Mesendoderm (in vitro differentiated cells): Measurements from ENCODE around the gene DMC1.

Experiments
- DNase-seq: peaks from one replicate; pipeline ENCODE4 v3.0.0; 2013
- H2AK5ac ChIP-seq: 2 replicates; pipeline ENCODE4 v1.6.1; 2013; ENCODE audit warnings: low read length, inconsistent platforms
- H2BK120ac ChIP-seq: 2 replicates; pipeline ENCODE4 v1.6.1; 2013; ENCODE audit warnings: low read depth, mild to moderate bottlenecking, low read length, moderate library complexity, mixed read lengths
- H2BK15ac ChIP-seq: replicated peaks from 2 replicates; pipeline ENCODE4 v1.6.1; 2013; ENCODE audit warnings: low read depth, mild to moderate bottlenecking, moderate library complexity
- H2BK5ac ChIP-seq: 2 replicates; pipeline ENCODE4 v1.6.1; 2013; ENCODE audit warnings: low read length, inconsistent platforms
- H3K18ac ChIP-seq: 2 replicates; pipeline ENCODE4 v1.6.1; 2013; ENCODE audit warnings: mild to moderate bottlenecking, low read length, mixed read lengths
- H3K23ac ChIP-seq: one replicate; pipeline ENCODE4 v1.6.1; 2013; ENCODE audit warnings: low read length
- H3K27ac ChIP-seq: 2 replicates; pipeline ENCODE4 v1.5.1; 2013; ENCODE audit warnings: low read depth, mild to moderate bottlenecking, inconsistent platforms, low read length, moderate library complexity
- H3K27me3 ChIP-seq: 2 replicates; pipeline ENCODE4 v1.6.1; 2013; ENCODE audit warnings: low read length, control low read depth, mild to moderate bottlenecking, inconsistent platforms; ENCODE audit not compliant: insufficient read depth, poor library complexity
- H3K36me3 ChIP-seq: 2 replicates; pipeline ENCODE4 v1.6.1; 2013; ENCODE audit warnings: low read length, inconsistent platforms; ENCODE audit not compliant: control insufficient read depth, insufficient read depth
- H3K4ac ChIP-seq: one replicate; pipeline ENCODE4 v1.6.1; 2013; ENCODE audit warnings: low read depth, mild to moderate bottlenecking, low read length, moderate library complexity
- H3K4me1 ChIP-seq: 2 replicates; pipeline ENCODE4 v1.6.1; 2013; ENCODE audit warnings: low read depth, low read length, inconsistent platforms; ENCODE audit not compliant: control insufficient read depth
- H3K4me2 ChIP-seq: 2 replicates; pipeline ENCODE4 v1.6.1; 2013; ENCODE audit warnings: low read length
- H3K4me3 ChIP-seq: 2 replicates; pipeline ENCODE4 v1.5.1; 2013; ENCODE audit warnings: mild to moderate bottlenecking, low read length
- H3K56ac ChIP-seq: one replicate; pipeline ENCODE4 v1.6.1; 2013; ENCODE audit warnings: low read length
- H3K79me1 ChIP-seq: 2 replicates; pipeline ENCODE4 v1.6.1; 2013; ENCODE audit warnings: low read length, inconsistent platforms
- H3K79me2 ChIP-seq: 2 replicates; pipeline ENCODE4 v1.6.1; 2013; ENCODE audit warnings: mild to moderate bottlenecking, low read length; ENCODE audit not compliant: control insufficient read depth, insufficient read depth
- H3K9ac ChIP-seq: 2 replicates; pipeline ENCODE4 v1.6.1; 2013; ENCODE audit warnings: low read length, inconsistent platforms
- H4K5ac ChIP-seq: one replicate; pipeline ENCODE4 v1.6.1; 2013; ENCODE audit warnings: low read length
- H4K8ac ChIP-seq: one replicate; pipeline ENCODE4 v1.6.1; 2013; ENCODE audit warnings: low read depth, mild to moderate bottlenecking, control low read depth, low read length, moderate library complexity
- WGBS: extraction: QIAGEN DNeasy Blood & Tissue Kit; methylation state at CpG from one replicate; pipeline ENCODE4 v1.1.7; 2013; ENCODE audit warnings: low lambda C conversion rate, missing lambda C conversion rate; ENCODE audit not compliant: insufficient coverage; ENCODE audit errors: extremely low coverage; 5-methylcytosine and 5-hydroxymethylcytosine counted together

DMC1 gene

GRCh38 chr22:38565441-38565840, 4.5 kb downstream of the DMC1 start:
- no peaks in the 10 kb centered on the region for H3K27me3 ChIP-seq
- no peaks in the 10 kb centered on the region for H3K4me1 ChIP-seq
- H3K4me3 ChIP-seq, result no peak overlapping the region
- no peak overlapping the region for H3K18ac ChIP-seq
- no peak overlapping the region for H3K23ac ChIP-seq
- no peak overlapping the region for H4K8ac ChIP-seq
- H3K4me2 ChIP-seq, result no peak overlapping the region
- no peak for DNase-seq
- no peak overlapping the region for H2BK5ac ChIP-seq
- no peak overlapping the region for H3K27ac ChIP-seq
- no peak overlapping the region for H2BK120ac ChIP-seq
- H3K79me1 ChIP-seq, result no peaks in the 10 kb centered on the region
- H4K5ac ChIP-seq, result no peak overlapping the region
- no peak overlapping the region for H2AK5ac ChIP-seq
- H3K9ac ChIP-seq, result no peak overlapping the region
- H3K79me2 ChIP-seq, result no peaks in the 10 kb centered on the region
- H2BK15ac ChIP-seq, result no peak overlapping the region
- H3K56ac ChIP-seq, result no peak overlapping the region
- no peak overlapping the region for H3K4ac ChIP-seq
- no peaks in the 10 kb centered on the region for H3K36me3 ChIP-seq
- no CpG with 5 or more reads among the region's 1 CpG for WGBS

- Histone ChIP-seq H2AK5ac (no peak overlapping the region), H3K4me2 (no peak overlapping the region), H2BK5ac (no peak overlapping the region), H4K8ac (no peak overlapping the region), H3K27me3 (no peaks in the 10 kb centered on the region), H3K18ac (no peak overlapping the region), H2BK15ac (no peak overlapping the region), H3K9ac (no peak overlapping the region), H3K56ac (no peak overlapping the region), H2BK120ac (no peak overlapping the region), H3K4me3 (no peak overlapping the region), H4K5ac (no peak overlapping the region), H3K79me1 (no peaks in the 10 kb centered on the region), H3K4me1 (no peaks in the 10 kb centered on the region), H3K36me3 (no peaks in the 10 kb centered on the region), H3K23ac (no peak overlapping the region), H3K79me2 (no peaks in the 10 kb centered on the region), H3K4ac (no peak overlapping the region), H3K27ac (no peak overlapping the region)
- WGBS, result no CpG with 5 or more reads among the region's 2 CpGs
- no peak for DNase-seq
These were observed 5.3 kb downstream of the DMC1 start for GRCh38 chr22:38564669-38565068.

DNA sequence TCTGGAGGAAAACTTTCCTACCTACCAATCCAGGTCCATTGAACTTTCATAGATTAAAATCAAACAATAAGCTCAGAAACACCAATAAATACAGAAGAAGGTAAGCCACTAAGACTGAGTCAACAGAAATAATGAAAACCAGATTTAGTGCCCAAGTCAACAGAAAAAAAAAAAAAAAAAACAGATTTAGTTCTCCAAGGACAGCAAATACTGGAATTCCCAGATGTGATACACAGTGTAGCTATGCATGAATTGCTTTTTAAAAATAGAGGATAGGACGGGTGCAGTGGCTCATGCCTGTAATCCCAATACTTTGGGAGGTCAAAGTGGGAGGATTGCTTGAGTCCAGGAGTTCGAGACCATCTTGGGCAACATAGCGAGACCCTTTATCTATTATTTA, 15.7 kb downstream of the DMC1 start:
- Histone ChIP-seq H3K9ac (no peak overlapping the region), H3K79me1 (no peaks in the 10 kb centered on the region), H3K23ac (no peak overlapping the region), H3K18ac (no peak overlapping the region), H3K4me1 (no peaks in the 10 kb centered on the region), H3K79me2 (no peaks in the 10 kb centered on the region), H2AK5ac (no peak overlapping the region), H3K56ac (no peak overlapping the region), H4K8ac (no peak overlapping the region), H3K27me3 (no peaks in the 10 kb centered on the region), H3K36me3 (no peaks in the 10 kb centered on the region), H3K4ac (no peak overlapping the region), H2BK5ac (no peak overlapping the region), H4K5ac (no peak overlapping the region), H3K4me3 (no peak overlapping the region), H3K4me2 (no peak overlapping the region), H2BK15ac (no peak overlapping the region), H2BK120ac (no peak overlapping the region), H3K27ac (no peak overlapping the region)
- no CpG with 5 or more reads among the region's 3 CpGs for WGBS
- no peak for DNase-seq

DNA sequence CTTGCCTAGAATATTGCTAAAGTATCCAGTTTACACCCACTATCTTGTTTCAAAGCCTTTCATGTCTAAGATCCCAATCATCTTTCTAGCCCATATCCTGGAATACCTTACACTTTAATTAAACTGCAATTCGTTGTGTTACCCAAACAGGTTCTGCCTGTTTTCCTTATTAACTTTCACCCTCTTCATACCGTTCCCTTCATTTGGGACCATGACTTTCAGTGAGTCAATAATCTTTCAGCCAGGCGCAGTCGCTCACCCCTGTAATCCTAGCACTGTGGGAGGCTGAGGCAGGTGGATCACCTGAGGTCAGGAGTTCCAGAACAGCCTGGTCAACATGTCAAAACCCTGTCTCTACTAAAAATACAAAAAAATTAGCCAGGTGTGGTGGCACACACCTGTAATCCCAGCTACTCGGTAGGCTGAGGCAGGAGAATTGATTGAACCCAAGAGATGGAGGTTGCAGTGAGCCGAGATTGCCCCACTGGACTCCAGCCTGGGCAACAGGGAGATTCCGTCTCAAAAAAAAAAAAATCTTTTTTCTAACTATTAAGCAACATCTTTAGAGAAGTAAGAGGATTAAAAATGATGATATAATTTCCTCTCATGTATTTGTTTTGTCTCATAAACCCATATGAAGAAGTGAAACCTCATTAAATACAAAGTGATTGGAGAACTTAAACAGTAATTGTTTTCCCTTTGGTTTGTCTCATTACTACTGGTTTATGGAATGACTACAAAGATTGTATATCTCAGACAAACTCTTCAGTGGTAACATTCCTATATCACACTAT, 20.7 kb downstream of the DMC1 start:
- no CpG with 5 or more reads among the region's 7 CpGs for WGBS
- H3K27ac ChIP-seq, result no peak overlapping the region
- H2BK15ac ChIP-seq, result no peak overlapping the region
- no peak overlapping the region for H2BK5ac ChIP-seq
- H3K79me2 ChIP-seq, result no peaks in the 10 kb centered on the region
- no peak overlapping the region for H3K4ac ChIP-seq
- no peaks in the 10 kb centered on the region for H3K79me1 ChIP-seq
- H3K18ac ChIP-seq, result no peak overlapping the region
- no peak overlapping the region for H2AK5ac ChIP-seq
- H2BK120ac ChIP-seq, result no peak overlapping the region
- H3K4me2 ChIP-seq, result no peak overlapping the region
- H3K9ac ChIP-seq, result no peak overlapping the region
- no peaks in the 10 kb centered on the region for H3K4me1 ChIP-seq
- no peak overlapping the region for H4K5ac ChIP-seq
- H3K23ac ChIP-seq, result no peak overlapping the region
- H3K36me3 ChIP-seq, result no peaks in the 10 kb centered on the region
- H3K56ac ChIP-seq, result no peak overlapping the region
- no peaks in the 10 kb centered on the region for H3K27me3 ChIP-seq
- H4K8ac ChIP-seq, result no peak overlapping the region
- no peak overlapping the region for H3K4me3 ChIP-seq
- no peak for DNase-seq

DNA sequence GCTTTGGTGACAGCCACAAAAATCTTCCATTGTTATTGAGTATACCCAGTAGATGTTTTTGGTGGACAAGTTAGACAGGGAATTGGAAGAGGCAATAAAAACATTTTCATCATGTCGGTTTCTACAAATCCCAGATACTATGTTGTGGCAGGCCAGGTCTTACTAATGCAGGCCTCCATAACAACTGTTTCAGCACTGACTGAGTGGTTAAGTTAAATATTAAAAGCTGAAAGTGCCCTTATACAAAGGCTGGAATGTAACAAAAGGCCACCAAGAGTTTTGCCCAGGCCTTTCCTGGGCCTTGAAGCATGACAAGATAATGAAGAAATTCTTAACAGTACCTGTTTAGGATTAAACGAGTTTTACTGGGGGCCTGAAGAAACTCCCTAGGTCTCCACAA, 29.3 kb downstream of the DMC1 start:
- WGBS, result no CpG with 5 or more reads among the region's 2 CpGs
- Histone ChIP-seq H3K9ac (no peak overlapping the region), H2BK5ac (no peak overlapping the region), H3K27ac (no peak overlapping the region), H3K18ac (no peak overlapping the region), H3K79me2 (no peaks in the 10 kb centered on the region), H3K4me2 (no peak overlapping the region), H2BK120ac (no peak overlapping the region), H3K79me1 (no peaks in the 10 kb centered on the region), H2AK5ac (no peak overlapping the region), H2BK15ac (no peak overlapping the region), H3K4me3 (no peak overlapping the region), H3K27me3 (no peaks in the 10 kb centered on the region), H3K36me3 (no peaks in the 10 kb centered on the region), H3K4me1 (no peaks in the 10 kb centered on the region), H3K23ac (no peak overlapping the region), H4K5ac (no peak overlapping the region), H4K8ac (no peak overlapping the region), H3K56ac (no peak overlapping the region), H3K4ac (no peak overlapping the region)
- no peak for DNase-seq
